Measurements from ENCODE around the gene PIK3C2A.
"Not testable (repeated sequence)": the region's sequence is repeated elsewhere in the genome, so short reads cannot be mapped to it uniquely, and the experiment has no call there.

DNA sequence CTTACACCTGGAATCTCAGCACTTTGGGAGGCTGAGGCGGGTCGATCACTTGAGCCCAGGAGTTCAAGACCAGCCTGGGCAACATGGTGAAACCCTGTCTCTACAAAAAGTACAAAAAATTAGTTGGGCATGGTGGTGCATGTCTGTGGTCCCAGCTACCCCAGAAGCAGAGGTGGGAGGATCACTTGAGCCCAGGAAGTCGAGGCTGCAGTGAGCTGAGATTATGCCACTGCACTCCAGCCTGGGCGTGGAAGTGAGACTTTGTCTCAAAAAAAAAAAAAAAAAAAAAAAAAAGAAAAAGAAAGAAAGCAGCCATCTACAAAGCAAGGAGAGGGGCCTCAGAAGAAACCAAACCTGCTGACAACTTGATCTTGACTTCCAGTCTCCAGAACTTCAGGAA is 32.1 kb upstream of the PIK3C2A start:
- TF ChIP-seq, protein P1, sequence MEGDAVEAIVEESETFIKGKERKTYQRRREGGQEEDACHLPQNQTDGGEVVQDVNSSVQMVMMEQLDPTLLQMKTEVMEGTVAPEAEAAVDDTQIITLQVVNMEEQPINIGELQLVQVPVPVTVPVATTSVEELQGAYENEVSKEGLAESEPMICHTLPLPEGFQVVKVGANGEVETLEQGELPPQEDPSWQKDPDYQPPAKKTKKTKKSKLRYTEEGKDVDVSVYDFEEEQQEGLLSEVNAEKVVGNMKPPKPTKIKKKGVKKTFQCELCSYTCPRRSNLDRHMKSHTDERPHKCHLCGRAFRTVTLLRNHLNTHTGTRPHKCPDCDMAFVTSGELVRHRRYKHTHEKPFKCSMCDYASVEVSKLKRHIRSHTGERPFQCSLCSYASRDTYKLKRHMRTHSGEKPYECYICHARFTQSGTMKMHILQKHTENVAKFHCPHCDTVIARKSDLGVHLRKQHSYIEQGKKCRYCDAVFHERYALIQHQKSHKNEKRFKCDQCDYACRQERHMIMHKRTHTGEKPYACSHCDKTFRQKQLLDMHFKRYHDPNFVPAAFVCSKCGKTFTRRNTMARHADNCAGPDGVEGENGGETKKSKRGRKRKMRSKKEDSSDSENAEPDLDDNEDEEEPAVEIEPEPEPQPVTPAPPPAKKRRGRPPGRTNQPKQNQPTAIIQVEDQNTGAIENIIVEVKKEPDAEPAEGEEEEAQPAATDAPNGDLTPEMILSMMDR (IDR thresholded peaks at IDR 0.05), result not testable (repeated sequence)
- TF ChIP-seq POLR2A, POLR2AphosphoS5 (IDR thresholded peaks at IDR 0.05): not testable (repeated sequence)

Data from suprapubic skin (tissue), 4 donors.